GM12878 (cell line): ENCODE measurements around the gene CCSER1. TPM values are rescaled to one million over a fixed set of nuclear protein-coding genes. Genes with fewer than 3 reads are reported as not detected.
A peak's percentile ranks its signal among the peaks of the same experiment; 100 is the strongest.

Source experiments
- ATAC-seq: fragments of 200-7000 bp; cut with Tn5 transposase; 3 replicates; pipeline ENCODE4 v1.9.1; 2020; ENCODE audit warnings: mild to moderate bottlenecking, moderate library complexity
- BruUV-seq: library from RNA; stranded (reverse); fragments of 400-500 nt; replicated peaks from 2 replicates; lab custom pipeline; 2021; lab: Mats Ljungman, UMichigan
- CTCF ChIA-PET: fragments of 300-600 bp; sonication (Branson Sonifier 250); formaldehyde crosslinking; extraction: SDS; loops from one replicate; lab custom pipeline; 2021; ENCODE audit warnings: inconsistent platforms; lab: Yijun Ruan, JAX
- POLR2A ChIA-PET: fragments of 350-600 bp; formaldehyde crosslinking; extraction: SDS; loops from one replicate; lab custom pipeline; 2021; ENCODE audit warnings: inconsistent platforms; lab: Charles Lee
- RAD21 ChIA-PET: fragments of 300-600 bp; sonication (Branson Sonifier 250); formaldehyde crosslinking; loops from one replicate; lab custom pipeline; 2023; ENCODE audit warnings: antibody characterized with exemption; ENCODE audit not compliant: unreplicated experiment; lab: Charles Lee
- SMC1A ChIA-PET: fragments of 300-600 bp; sonication (Branson Sonifier 250); formaldehyde crosslinking; loops from one replicate; lab custom pipeline; 2023; ENCODE audit not compliant: unreplicated experiment, uncharacterized antibody; lab: Charles Lee
- DNase-seq: peaks from one replicate; pipeline ENCODE4 v3.0.0-alpha.2; 2011; ENCODE audit warnings: low read depth, low spot score
- FAIRE-seq: peaks from 3 replicates; lab custom pipeline; 2011; peaks lifted over from hg19 to GRCh38; lab: Jason Lieb, UNC
- H2AFZ ChIP-seq: 2 replicates; pipeline ENCODE4 v1.6.0; 2011; ENCODE audit warnings: low read depth, low read length, control low read depth; ENCODE audit not compliant: control insufficient read depth
- H3K27ac ChIP-seq: 2 replicates; pipeline ENCODE4 v1.5.1; 2011; ENCODE audit warnings: control low read depth; ENCODE audit not compliant: control insufficient read depth, insufficient read depth
- H3K27me3 ChIP-seq, 2 experiments: replicated peaks in 1 of 2; 2 replicates each; pipeline versions ENCODE4 v1.6.0 to v1.6.1; 2011; ENCODE audit warnings: low read length in 1 of 2; ENCODE audit not compliant: control insufficient read depth in 2 of 2, insufficient read depth in 2 of 2
- H3K36me3 ChIP-seq, 2 experiments: 2 replicates each; pipeline ENCODE4 v1.5.1; 2011; ENCODE audit warnings: low read length in 1 of 2; ENCODE audit not compliant: control insufficient read depth in 2 of 2, insufficient read depth in 2 of 2
- H3K4me1 ChIP-seq: 2 replicates; pipeline ENCODE4 v1.6.1; 2011; ENCODE audit warnings: mild to moderate bottlenecking, low read length, moderate library complexity, mixed read lengths; ENCODE audit not compliant: control insufficient read depth, insufficient read depth
- H3K4me2 ChIP-seq: 2 replicates; pipeline ENCODE4 v1.6.0; 2011; ENCODE audit warnings: control low read depth; ENCODE audit not compliant: control insufficient read depth, insufficient read depth
- H3K4me3 ChIP-seq: fragments of 200-600 bp; sonication (generic); 2 replicates; pipeline ENCODE4 v1.5.1; 2016
- H3K79me2 ChIP-seq: 2 replicates; pipeline ENCODE4 v1.6.0; 2011; ENCODE audit warnings: low read length; ENCODE audit not compliant: control insufficient read depth, insufficient read depth
- H3K9ac ChIP-seq: 2 replicates; pipeline ENCODE4 v1.8.0; 2011; ENCODE audit warnings: low read length, control low read depth, mixed read lengths; ENCODE audit not compliant: control insufficient read depth, insufficient read depth
- H3K9me3 ChIP-seq: replicated peaks from 3 replicates; pipeline ENCODE4 v1.5.1; 2011; ENCODE audit warnings: mild to moderate bottlenecking, low read length; ENCODE audit not compliant: control insufficient read depth, insufficient read depth
- H4K20me1 ChIP-seq: 2 replicates; pipeline ENCODE4 v1.6.0; 2011; ENCODE audit not compliant: control insufficient read depth, insufficient read depth
- IKZF1 ChIP-seq: fragments of 450-650 bp; conservative IDR thresholded peaks from 2 replicates; pipeline ENCODE4 v1.6.1; 2017; ENCODE audit warnings: antibody characterized with exemption, mild to moderate bottlenecking
- KDM1A ChIP-seq: fragments of 200-600 bp; sonication (generic); IDR thresholded peaks from 2 replicates; pipeline ENCODE4 v1.6.1; 2016; ENCODE audit warnings: borderline replicate concordance
- NFXL1 ChIP-seq: fragments of 450-650 bp; IDR thresholded peaks from 2 replicates; pipeline ENCODE4 v1.6.1; 2017; ENCODE audit warnings: antibody characterized with exemption, mild to moderate bottlenecking, borderline replicate concordance
- PAX8 ChIP-seq: fragments of 450-650 bp; IDR thresholded peaks from 2 replicates; pipeline ENCODE4 v1.6.1; 2017; ENCODE audit warnings: mild to moderate bottlenecking, moderate library complexity
- PML ChIP-seq: IDR thresholded peaks from 2 replicates; pipeline ENCODE4 v1.6.1; 2012; ENCODE audit warnings: low read length, inconsistent platforms
- SUPT20H ChIP-seq: IDR thresholded peaks from 2 replicates; pipeline ENCODE4 v1.6.1; 2011; ENCODE audit warnings: low read depth, mild to moderate bottlenecking, low read length, moderate library complexity, borderline replicate concordance; ENCODE audit not compliant: control insufficient read depth
- WGBS: methylation state at CpG from one replicate; pipeline ENCODE4 v1.1.6; 2016; ENCODE audit warnings: low lambda C conversion rate; ENCODE audit not compliant: insufficient replicate concordance, insufficient coverage; ENCODE audit errors: missing lambda C conversion rate; 5-methylcytosine and 5-hydroxymethylcytosine counted together
- in situ Hi-C: fragments of 300-500 bp; cut with MboI; formaldehyde crosslinking; loops from 9 replicates; pipeline ENCODE4 v1.14.3; 2018; ENCODE audit warnings: mixed read lengths
- intact Hi-C: fragments of 100-400 bp; cut with micrococcal nuclease; formaldehyde crosslinking; loops from one replicate; pipeline ENCODE4 v1.14.2; 2022; ENCODE audit not compliant: unreplicated experiment
- polyA plus RNA-seq, 11 experiments: library from polyadenylated mRNA; depleted of rRNA in 4 of 11; unstranded in 6 of 11; stranded (reverse) in 5 of 11; fragments of >200 nt; fragmentation: Nextera tagmentation in 4 of 11; fragmentation: Illumina TruSeq in 1 of 11; extraction: Ambion mirVana in 4 of 11; extraction: Trizol in 1 of 11; gene quantifications; 1 replicate in 1 of 11; 2 replicates in 10 of 11; pipeline versions ENCODE4 v1.2.1 to v1.2.3, GENCODE V29; 2011 to 2016; ENCODE audit warnings: inconsistent platforms in 2 of 11, missing spikeins in 2 of 11, low read depth in 1 of 11
- total RNA-seq, 4 experiments: library from RNA; depleted of rRNA in 3 of 4; stranded (reverse); fragments of >200 nt in 3 of 4; fragmentation: Illumina TruSeq in 1 of 4; extraction: Trizol in 1 of 4; gene quantifications; 2 replicates each; pipeline versions ENCODE4 v1.2.1 to v1.2.3, GENCODE V29; 2013 to 2021
- TF ChIP-seq, protein P1 (sequence below): fragments of 150-350 bp; IDR thresholded peaks from 2 replicates; pipeline ENCODE4 v1.6.1; 2014; ENCODE audit warnings: mild to moderate bottlenecking, low read depth, low read length
- TF ChIP-seq, protein P2 (sequence below): fragments of 450-650 bp; IDR thresholded peaks from 2 replicates; pipeline ENCODE4 v1.6.1; 2014; ENCODE audit warnings: mild to moderate bottlenecking
- TF ChIP-seq, protein P3 (sequence below): fragments of 450-650 bp; IDR thresholded peaks from 2 replicates; pipeline ENCODE4 v1.6.1; 2017; ENCODE audit warnings: low read depth, mild to moderate bottlenecking, moderate library complexity
- TF ChIP-seq, protein P4 (sequence below): IDR thresholded peaks from 2 replicates; pipeline ENCODE4 v1.6.1; 2011; ENCODE audit warnings: low read depth, low read length, improper control_type of control experiment, borderline replicate concordance

CCSER1 gene
- total and polyA plus RNA-seq, 10 of the 15 experiments (the other 5 are each of a cell fraction or from before 2014, with no cell fraction given): 0.22 to 2.7 (median 1.0) TPM

DNA sequence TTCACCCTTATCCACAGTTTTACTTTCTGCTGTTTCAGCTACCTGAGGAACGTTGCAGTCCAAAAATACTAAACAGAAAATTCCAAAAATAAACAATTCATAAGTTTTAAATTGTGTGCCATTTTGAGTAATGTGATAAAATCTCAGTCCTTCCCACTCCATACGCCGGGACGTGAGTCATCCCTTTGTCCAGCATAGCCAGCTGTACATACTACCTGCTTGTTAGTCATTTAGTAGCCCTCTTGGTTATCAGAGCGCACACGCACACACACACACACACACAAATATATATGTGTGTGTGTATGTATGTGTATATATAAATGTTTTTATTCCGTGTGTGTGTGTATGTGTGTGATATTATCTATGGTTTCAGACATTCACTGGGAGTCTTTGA, 4.8 kb upstream of the CCSER1 start:
- BruUV-seq: no TSS peak
- no peaks in the 10 kb centered on the region for H3K9me3 ChIP-seq
- H3K36me3 ChIP-seq: no peaks in the 10 kb centered on the region
- ATAC-seq: no peak
- no peak overlapping the region for H3K4me2 ChIP-seq
- POLR2A ChIA-PET: no interaction called here
- RAD21 ChIA-PET: no interaction called here
- in situ Hi-C loops: no loop called here
- WGBS: 12% methylated on average over 7 of the region's 7 CpGs
- intact Hi-C loops: no loop called here
- no peak for FAIRE-seq
- CTCF ChIA-PET: no interaction called here
- no peaks in the 10 kb centered on the region for H3K79me2 ChIP-seq
- no peaks in the 10 kb centered on the region for H4K20me1 ChIP-seq
- no peak overlapping the region for H3K9ac ChIP-seq
- H3K27ac ChIP-seq: no peak overlapping the region
- H2AFZ ChIP-seq: peak overlapping the region; percentile 20; the same call in 1 of the 2 replicates
- peaks cover 21% of the 10 kb centered on the region for H3K4me1 ChIP-seq
- SMC1A ChIA-PET: no interaction called here
- DNase-seq: no peak
- TF ChIP-seq, protein P1, sequence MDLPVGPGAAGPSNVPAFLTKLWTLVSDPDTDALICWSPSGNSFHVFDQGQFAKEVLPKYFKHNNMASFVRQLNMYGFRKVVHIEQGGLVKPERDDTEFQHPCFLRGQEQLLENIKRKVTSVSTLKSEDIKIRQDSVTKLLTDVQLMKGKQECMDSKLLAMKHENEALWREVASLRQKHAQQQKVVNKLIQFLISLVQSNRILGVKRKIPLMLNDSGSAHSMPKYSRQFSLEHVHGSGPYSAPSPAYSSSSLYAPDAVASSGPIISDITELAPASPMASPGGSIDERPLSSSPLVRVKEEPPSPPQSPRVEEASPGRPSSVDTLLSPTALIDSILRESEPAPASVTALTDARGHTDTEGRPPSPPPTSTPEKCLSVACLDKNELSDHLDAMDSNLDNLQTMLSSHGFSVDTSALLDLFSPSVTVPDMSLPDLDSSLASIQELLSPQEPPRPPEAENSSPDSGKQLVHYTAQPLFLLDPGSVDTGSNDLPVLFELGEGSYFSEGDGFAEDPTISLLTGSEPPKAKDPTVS: no peak
- TF ChIP-seq KDM1A (no peak), PAX8 (no peak)
- H3K4me3 ChIP-seq: no peak overlapping the region
- H3K27me3 ChIP-seq: no peaks in the 10 kb centered on the region

DNA sequence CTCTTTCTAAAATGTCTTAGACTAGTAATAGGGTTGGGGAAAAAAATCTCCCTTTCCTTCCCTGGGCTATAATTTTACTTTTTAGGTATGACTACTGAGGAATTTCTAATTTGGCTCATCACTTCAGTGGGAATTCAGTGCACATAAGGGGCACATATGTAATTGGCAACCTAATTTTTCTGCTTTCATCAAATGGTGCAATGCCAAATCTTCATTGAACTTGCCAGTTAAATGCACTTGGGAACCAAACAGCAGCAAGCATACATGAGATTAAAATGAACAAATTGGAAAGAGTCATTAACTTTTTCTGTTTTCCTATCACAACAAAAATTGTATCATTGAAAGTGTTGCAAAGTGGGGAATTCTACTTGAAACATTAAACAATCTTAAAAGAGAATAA, 2.9 kb upstream of the CCSER1 start:
- Histone ChIP-seq H3K4me2 (no peak overlapping the region), H3K27me3 (peaks cover 0 to 2% of the 10 kb centered on the region in 2 experiments; a peak in 2 of 4 replicates), H3K4me3 (no peak overlapping the region), H2AFZ (no peak overlapping the region), H3K79me2 (no peaks in the 10 kb centered on the region), H3K9me3 (no peaks in the 10 kb centered on the region), H3K36me3 (no peaks in the 10 kb centered on the region), H3K9ac (no peak overlapping the region), H3K4me1 (peaks cover 12% of the 10 kb centered on the region), H3K27ac (no peak overlapping the region), H4K20me1 (no peaks in the 10 kb centered on the region)
- RAD21 ChIA-PET: no interaction called here
- no TSS peak for BruUV-seq
- intact Hi-C loops: no loop called here
- FAIRE-seq (no peak), ATAC-seq (no peak), DNase-seq (no peak)
- in situ Hi-C loops: no loop called here
- POLR2A ChIA-PET: no interaction called here
- CTCF ChIA-PET: interaction anchor here (0.6 to 1.4 kb wide), 2 partner anchors 10 to 1986 kb away, joined by 3 to 5 read pairs; no protein-coding TSS in a partner anchor
- SMC1A ChIA-PET: no interaction called here
- TF ChIP-seq PML (no peak), IKZF1 (no peak), SUPT20H (no peak), NFXL1 (no peak)
- TF ChIP-seq, protein P2, sequence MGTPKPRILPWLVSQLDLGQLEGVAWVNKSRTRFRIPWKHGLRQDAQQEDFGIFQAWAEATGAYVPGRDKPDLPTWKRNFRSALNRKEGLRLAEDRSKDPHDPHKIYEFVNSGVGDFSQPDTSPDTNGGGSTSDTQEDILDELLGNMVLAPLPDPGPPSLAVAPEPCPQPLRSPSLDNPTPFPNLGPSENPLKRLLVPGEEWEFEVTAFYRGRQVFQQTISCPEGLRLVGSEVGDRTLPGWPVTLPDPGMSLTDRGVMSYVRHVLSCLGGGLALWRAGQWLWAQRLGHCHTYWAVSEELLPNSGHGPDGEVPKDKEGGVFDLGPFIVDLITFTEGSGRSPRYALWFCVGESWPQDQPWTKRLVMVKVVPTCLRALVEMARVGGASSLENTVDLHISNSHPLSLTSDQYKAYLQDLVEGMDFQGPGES: no peak
- TF ChIP-seq, protein P3, sequence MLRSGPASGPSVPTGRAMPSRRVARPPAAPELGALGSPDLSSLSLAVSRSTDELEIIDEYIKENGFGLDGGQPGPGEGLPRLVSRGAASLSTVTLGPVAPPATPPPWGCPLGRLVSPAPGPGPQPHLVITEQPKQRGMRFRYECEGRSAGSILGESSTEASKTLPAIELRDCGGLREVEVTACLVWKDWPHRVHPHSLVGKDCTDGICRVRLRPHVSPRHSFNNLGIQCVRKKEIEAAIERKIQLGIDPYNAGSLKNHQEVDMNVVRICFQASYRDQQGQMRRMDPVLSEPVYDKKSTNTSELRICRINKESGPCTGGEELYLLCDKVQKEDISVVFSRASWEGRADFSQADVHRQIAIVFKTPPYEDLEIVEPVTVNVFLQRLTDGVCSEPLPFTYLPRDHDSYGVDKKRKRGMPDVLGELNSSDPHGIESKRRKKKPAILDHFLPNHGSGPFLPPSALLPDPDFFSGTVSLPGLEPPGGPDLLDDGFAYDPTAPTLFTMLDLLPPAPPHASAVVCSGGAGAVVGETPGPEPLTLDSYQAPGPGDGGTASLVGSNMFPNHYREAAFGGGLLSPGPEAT: no peak
- TF ChIP-seq, protein P4, sequence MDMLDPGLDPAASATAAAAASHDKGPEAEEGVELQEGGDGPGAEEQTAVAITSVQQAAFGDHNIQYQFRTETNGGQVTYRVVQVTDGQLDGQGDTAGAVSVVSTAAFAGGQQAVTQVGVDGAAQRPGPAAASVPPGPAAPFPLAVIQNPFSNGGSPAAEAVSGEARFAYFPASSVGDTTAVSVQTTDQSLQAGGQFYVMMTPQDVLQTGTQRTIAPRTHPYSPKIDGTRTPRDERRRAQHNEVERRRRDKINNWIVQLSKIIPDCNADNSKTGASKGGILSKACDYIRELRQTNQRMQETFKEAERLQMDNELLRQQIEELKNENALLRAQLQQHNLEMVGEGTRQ: no peak
